ENCODE results near the gene SUMF1.

The SUMF1 gene

GRCh38 chr3:4351164-4351855 is 115.8 kb downstream of the SUMF1 start:
- no peak for DNase-seq (ENCODE audit: extremely low spot score)

GRCh38 chr3:4350789-4351163 is 116.3 kb downstream of the SUMF1 start:
- TF ChIP-seq ZNF384 (IDR thresholded peaks at IDR 0.05) (peak; percentile 96), BHLHE40 (IDR thresholded peaks at IDR 0.05; ENCODE audit: borderline replicate concordance) (no peak)
- peak; percentile 60 for DNase-seq (ENCODE audit: extremely low spot score)
- ChIA-PET POLR2A (interaction anchor here (1.5 kb wide), 1 partner anchor 143 kb away, joined by 3 read pairs; the partner anchor contains the start of gene ITPR1), CTCF (interaction anchor here (0.5 to 2.1 kb wide), 25 partner anchors 9 to 1111 kb away, joined by 3 to 20 read pairs (median 4); no protein-coding TSS in a partner anchor)

More at GRCh38 chr3:4351164-4351855, 115.8 kb downstream of the SUMF1 start:
- TF ChIP-seq CTBP1 (IDR thresholded peaks at IDR 0.05; ENCODE audit: borderline replicate concordance) (no peak), FOXK2 (IDR thresholded peaks at IDR 0.05) (no peak), ZNF384 (IDR thresholded peaks at IDR 0.05) (no peak), NFRKB (IDR thresholded peaks at IDR 0.05) (no peak), FOXA1 (IDR thresholded peaks at IDR 0.05) (no peak), PKNOX1 (IDR thresholded peaks at IDR 0.05) (no peak), FOXM1 (IDR thresholded peaks at IDR 0.05; ENCODE audit: borderline replicate concordance) (no peak), TARDBP (IDR thresholded peaks at IDR 0.05) (no peak), L3MBTL2 (conservative IDR thresholded peaks at IDR 0.05) (no peak), SP1 (IDR thresholded peaks at IDR 0.05) (no peak), ARNT (IDR thresholded peaks at IDR 0.05) (no peak), LEF1 (IDR thresholded peaks at IDR 0.05; ENCODE audit: borderline replicate concordance) (no peak), SUZ12 (IDR thresholded peaks at IDR 0.05) (no peak), BHLHE40 (IDR thresholded peaks at IDR 0.05; ENCODE audit: borderline replicate concordance) (no peak), HDGF (IDR thresholded peaks at IDR 0.05; ENCODE audit: borderline replicate concordance) (no peak), ELF4 (IDR thresholded peaks at IDR 0.05) (no peak)
- ChIA-PET CTCF (interaction anchor here (0.5 to 2.1 kb wide), 25 partner anchors 9 to 1111 kb away, joined by 3 to 20 read pairs (median 4); no protein-coding TSS in a partner anchor), POLR2A (interaction anchor here (1.5 kb wide), 1 partner anchor 142 kb away, joined by 3 read pairs; the partner anchor contains the start of gene ITPR1)

- ChIA-PET CTCF (interaction anchor here (0.6 to 2.0 kb wide), 2 partner anchors 8 to 361 kb away, joined by 3 to 7 read pairs; no protein-coding TSS in a partner anchor), POLR2A (no interaction called here)
- DNase-seq (ENCODE audit: extremely low spot score): no peak
- TF ChIP-seq HDGF (IDR thresholded peaks at IDR 0.05; ENCODE audit: borderline replicate concordance) (no peak), ZNF384 (IDR thresholded peaks at IDR 0.05) (no peak), SUZ12 (IDR thresholded peaks at IDR 0.05) (no peak), SP1 (IDR thresholded peaks at IDR 0.05) (no peak), FOXA1 (IDR thresholded peaks at IDR 0.05) (no peak), FOXK2 (IDR thresholded peaks at IDR 0.05) (no peak), L3MBTL2 (conservative IDR thresholded peaks at IDR 0.05) (no peak), TARDBP (IDR thresholded peaks at IDR 0.05) (no peak)
Observed at GRCh38 chr3:4343258-4343657, 123.8 kb downstream of the SUMF1 start.

- CTCF ChIA-PET: interaction anchor here (2.0 kb wide), 1 partner anchor 10 kb away, joined by 7 read pairs; no protein-coding TSS in a partner anchor
- DNase-seq (ENCODE audit: extremely low spot score): no peak
- POLR2A ChIA-PET: no interaction called here
- TF ChIP-seq SP1 (IDR thresholded peaks at IDR 0.05) (no peak), ARNT (IDR thresholded peaks at IDR 0.05) (no peak), SUZ12 (IDR thresholded peaks at IDR 0.05) (no peak), ELF4 (IDR thresholded peaks at IDR 0.05) (no peak), FOXM1 (IDR thresholded peaks at IDR 0.05; ENCODE audit: borderline replicate concordance) (no peak), L3MBTL2 (conservative IDR thresholded peaks at IDR 0.05) (no peak), TARDBP (IDR thresholded peaks at IDR 0.05) (no peak), FOXK2 (IDR thresholded peaks at IDR 0.05) (no peak), ZNF384 (IDR thresholded peaks at IDR 0.05) (no peak), LEF1 (IDR thresholded peaks at IDR 0.05; ENCODE audit: borderline replicate concordance) (no peak), HDGF (IDR thresholded peaks at IDR 0.05; ENCODE audit: borderline replicate concordance) (no peak)
Observed at GRCh38 chr3:4341336-4341675, 125.8 kb downstream of the SUMF1 start.

- DNase-seq (ENCODE audit: extremely low spot score): no peak
- CTCF ChIA-PET: interaction anchor here (1.1 kb wide), 1 partner anchor 10 kb away, joined by 5 read pairs; no protein-coding TSS in a partner anchor
- POLR2A ChIA-PET: no interaction called here
- TF ChIP-seq FOXM1 (IDR thresholded peaks at IDR 0.05; ENCODE audit: borderline replicate concordance) (no peak), ARNT (IDR thresholded peaks at IDR 0.05) (no peak), ELF4 (IDR thresholded peaks at IDR 0.05) (no peak), PKNOX1 (IDR thresholded peaks at IDR 0.05) (no peak)
Observed at GRCh38 chr3:4340411-4341335, 126.4 kb downstream of the SUMF1 start.

- CTCF ChIA-PET: interaction anchor here (1.1 kb wide), 1 partner anchor 11 kb away, joined by 5 read pairs; no protein-coding TSS in a partner anchor
- POLR2A ChIA-PET: no interaction called here
- TF ChIP-seq LEF1 (IDR thresholded peaks at IDR 0.05; ENCODE audit: borderline replicate concordance) (no peak), TARDBP (IDR thresholded peaks at IDR 0.05) (no peak), HDGF (IDR thresholded peaks at IDR 0.05; ENCODE audit: borderline replicate concordance) (no peak)
- DNase-seq (ENCODE audit: extremely low spot score): no peak
Observed at GRCh38 chr3:4340077-4340410, 127.0 kb downstream of the SUMF1 start.

All from HEK293T (cell line).